ENCODE measurements around the gene LDB3. TPM values are rescaled to one million over a fixed set of nuclear protein-coding genes. Genes with fewer than 3 reads are reported as not detected.

The LDB3 gene
- polyA plus RNA-seq, 1 experiment, result 0.83 TPM

DNA sequence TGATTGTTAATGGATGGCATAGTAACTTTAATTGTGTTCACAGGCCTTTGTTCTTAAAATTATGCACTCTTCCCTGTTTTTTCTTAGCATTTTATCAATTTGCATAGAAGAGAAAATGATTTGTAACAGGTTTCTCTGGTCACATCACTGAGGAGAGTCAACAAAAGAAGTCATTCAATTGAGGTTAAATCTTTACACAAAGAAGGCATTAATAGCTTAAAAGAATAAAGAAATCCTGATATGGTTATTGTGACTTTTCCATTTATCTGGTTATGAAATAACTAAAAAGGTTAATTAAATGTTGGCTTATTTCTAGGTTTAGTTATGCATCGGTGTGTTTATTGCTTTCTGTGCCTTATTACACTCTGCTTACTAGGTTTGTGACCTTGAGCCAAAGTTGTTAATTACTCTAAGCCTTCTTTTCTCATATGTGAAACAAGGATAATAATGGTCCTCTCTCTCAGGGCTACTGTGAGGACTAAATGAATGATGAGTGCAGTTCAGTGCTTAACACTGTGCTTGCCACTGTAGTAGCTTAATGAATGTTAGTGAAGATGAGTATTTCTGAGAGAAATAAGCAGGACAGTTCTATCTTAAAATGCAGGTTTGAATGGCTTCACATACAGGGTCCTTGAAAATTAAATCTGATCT lies 100.2 kb downstream of the LDB3 start:
- H3K27me3 ChIP-seq (ENCODE audit: control insufficient read depth, insufficient read depth, low read length), result no peaks in the 10 kb centered on the region
- ChIA-PET POLR2A (no interaction called here), CTCF (interaction anchor here (0.9 to 2.6 kb wide), 2 partner anchors 10 to 132 kb away, joined by 3 to 9 read pairs; no protein-coding TSS in a partner anchor)
- no peak for DNase-seq (ENCODE audit: low read depth)
- H3K4me3 ChIP-seq (ENCODE audit: low read depth, low read length), result no peak overlapping the region
- H3K36me3 ChIP-seq (ENCODE audit: control insufficient read depth, insufficient read depth, low read length), result no peaks in the 10 kb centered on the region
- TF ChIP-seq, protein P1, sequence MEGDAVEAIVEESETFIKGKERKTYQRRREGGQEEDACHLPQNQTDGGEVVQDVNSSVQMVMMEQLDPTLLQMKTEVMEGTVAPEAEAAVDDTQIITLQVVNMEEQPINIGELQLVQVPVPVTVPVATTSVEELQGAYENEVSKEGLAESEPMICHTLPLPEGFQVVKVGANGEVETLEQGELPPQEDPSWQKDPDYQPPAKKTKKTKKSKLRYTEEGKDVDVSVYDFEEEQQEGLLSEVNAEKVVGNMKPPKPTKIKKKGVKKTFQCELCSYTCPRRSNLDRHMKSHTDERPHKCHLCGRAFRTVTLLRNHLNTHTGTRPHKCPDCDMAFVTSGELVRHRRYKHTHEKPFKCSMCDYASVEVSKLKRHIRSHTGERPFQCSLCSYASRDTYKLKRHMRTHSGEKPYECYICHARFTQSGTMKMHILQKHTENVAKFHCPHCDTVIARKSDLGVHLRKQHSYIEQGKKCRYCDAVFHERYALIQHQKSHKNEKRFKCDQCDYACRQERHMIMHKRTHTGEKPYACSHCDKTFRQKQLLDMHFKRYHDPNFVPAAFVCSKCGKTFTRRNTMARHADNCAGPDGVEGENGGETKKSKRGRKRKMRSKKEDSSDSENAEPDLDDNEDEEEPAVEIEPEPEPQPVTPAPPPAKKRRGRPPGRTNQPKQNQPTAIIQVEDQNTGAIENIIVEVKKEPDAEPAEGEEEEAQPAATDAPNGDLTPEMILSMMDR (IDR thresholded peaks at IDR 0.05; ENCODE audit: insufficient read depth, low read depth, low read length), result no peak

- Histone ChIP-seq H3K27me3 (ENCODE audit: control insufficient read depth, insufficient read depth, low read length) (no peaks in the 10 kb centered on the region), H3K36me3 (ENCODE audit: control insufficient read depth, insufficient read depth, low read length) (no peaks in the 10 kb centered on the region), H3K4me3 (ENCODE audit: low read depth, low read length) (no peak overlapping the region)
- no peak for DNase-seq (ENCODE audit: low read depth)
- TF ChIP-seq, protein P1 (IDR thresholded peaks at IDR 0.05; ENCODE audit: insufficient read depth, low read depth, low read length), result no peak
- ChIA-PET POLR2A (interaction anchor here (0.6 kb wide), 1 partner anchor 8 kb away, joined by 3 read pairs; no protein-coding TSS in a partner anchor), CTCF (interaction anchor here (0.7 to 2.6 kb wide), 3 partner anchors 10 to 130 kb away, joined by 3 to 9 read pairs (median 3); no protein-coding TSS in a partner anchor)
Observed at GRCh38 chr10:86769991-86770390, 101.7 kb downstream of the LDB3 start.

DNA sequence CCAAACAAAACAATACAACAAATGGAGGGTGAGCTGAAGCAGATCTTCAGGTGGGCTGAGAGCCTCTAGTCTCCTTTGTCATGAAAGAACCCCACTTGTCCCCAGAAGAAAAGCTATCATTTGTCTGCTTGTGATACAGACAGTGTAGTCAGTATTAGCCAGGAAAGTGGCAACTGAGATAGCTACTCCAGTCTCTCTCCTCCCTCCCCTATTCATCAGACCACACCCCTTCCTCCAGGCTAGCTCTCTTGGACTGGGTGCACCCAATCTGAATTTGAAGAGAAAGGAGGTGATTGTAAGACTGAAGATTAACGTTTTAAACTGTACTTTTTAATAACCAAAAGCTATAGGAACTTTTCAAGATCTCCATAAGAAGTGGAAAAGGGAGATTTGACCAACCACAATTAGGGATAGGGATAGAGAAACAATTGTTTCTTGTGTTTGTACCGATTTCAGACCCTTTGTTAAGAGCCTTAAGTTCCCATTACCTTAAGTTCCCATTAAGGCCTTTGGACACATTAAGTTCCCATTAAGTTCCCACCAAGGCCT lies 102.2 kb downstream of the LDB3 start:
- CTCF ChIA-PET, result interaction anchor here (0.7 to 2.6 kb wide), 3 partner anchors 9 to 129 kb away, joined by 3 to 9 read pairs (median 3); no protein-coding TSS in a partner anchor
- POLR2A ChIA-PET, result interaction anchor here (0.6 kb wide), 1 partner anchor 9 kb away, joined by 3 read pairs; no protein-coding TSS in a partner anchor
- no peaks in the 10 kb centered on the region for H3K36me3 ChIP-seq (ENCODE audit: control insufficient read depth, insufficient read depth, low read length)
- H3K27me3 ChIP-seq (ENCODE audit: control insufficient read depth, insufficient read depth, low read length), result no peaks in the 10 kb centered on the region
- TF ChIP-seq, protein P1 (IDR thresholded peaks at IDR 0.05; ENCODE audit: insufficient read depth, low read depth, low read length), result no peak
- no peak for DNase-seq (ENCODE audit: low read depth)
- no peak overlapping the region for H3K4me3 ChIP-seq (ENCODE audit: low read depth, low read length)

- no peak for DNase-seq (ENCODE audit: low read depth)
- TF ChIP-seq, protein P1 (IDR thresholded peaks at IDR 0.05; ENCODE audit: insufficient read depth, low read depth, low read length), result no peak
- no peak overlapping the region for H3K4me3 ChIP-seq (ENCODE audit: low read depth, low read length)
- H3K27me3 ChIP-seq (ENCODE audit: control insufficient read depth, insufficient read depth, low read length), result no peaks in the 10 kb centered on the region
- H3K36me3 ChIP-seq (ENCODE audit: control insufficient read depth, insufficient read depth, low read length), result no peaks in the 10 kb centered on the region
- ChIA-PET POLR2A (interaction anchor here (0.6 to 0.7 kb wide), 5 partner anchors 13 to 527 kb away, joined by 3 to 22 read pairs (median 10); no protein-coding TSS in a partner anchor), CTCF (interaction anchor here (2.0 kb wide), 1 partner anchor 126 kb away, joined by 5 read pairs; no protein-coding TSS in a partner anchor)
Observed at GRCh38 chr10:86773498-86773897, 105.2 kb downstream of the LDB3 start.

All from BJ (cell line).